Measurements from ENCODE around the gene GAA. TPM values are rescaled to one million over a fixed set of nuclear protein-coding genes. Genes with fewer than 3 reads are reported as not detected.

Gene GAA
- total RNA-seq, 1 donor from 2014 or later, result 15.2 TPM

- no peak overlapping the region for H3K9ac ChIP-seq
- DNase-seq (ENCODE audit: low spot score), result no peak
These were observed 11.2 kb downstream of the GAA start for GRCh38 chr17:80112471-80113032.

GRCh38 chr17:80113033-80113484 is 11.7 kb downstream of the GAA start:
- Histone ChIP-seq H3K9ac (no peak overlapping the region), H3K27ac (no peak overlapping the region), H3F3A (ENCODE audit: low read depth) (no peaks in the 10 kb centered on the region), H3K79me2 (ENCODE audit: low read depth) (no peaks in the 10 kb centered on the region), H2AFZ (replicated peaks) (no peak overlapping the region), H3K4me1 (peaks cover 10% of the 10 kb centered on the region), H3K9me3 (ENCODE audit: low read depth) (no peaks in the 10 kb centered on the region), H3K4me2 (no peak overlapping the region), H3K4me3 (no peak overlapping the region), H4K20me1 (ENCODE audit: low read depth) (no peaks in the 10 kb centered on the region), H3K36me3 (no peaks in the 10 kb centered on the region), H3K27me3 (no peaks in the 10 kb centered on the region)
- Mint-ChIP-seq H3K9me3 (peaks cover 11% of the 10 kb centered on the region), H3K27ac (no peak overlapping the region), H3K27me3 (ENCODE audit: insufficient read depth, low read depth) (no peaks in the 10 kb centered on the region), H3K4me1 (peaks cover 11% of the 10 kb centered on the region), H3K36me3 (peaks cover 20% of the 10 kb centered on the region), H3K4me3 (no peak overlapping the region)
- TF ChIP-seq EZH2phosphoT487 (IDR thresholded peaks at IDR 0.05), result no peak
- TF ChIP-seq EZH2 (IDR thresholded peaks at IDR 0.05), result no peak
- no peak for TF ChIP-seq CTCF (IDR thresholded peaks at IDR 0.05)
- DNase-seq (ENCODE audit: low spot score), result no peak

More at GRCh38 chr17:80112471-80113032, 11.2 kb downstream of the GAA start:
- Histone ChIP-seq H3K4me2 (no peak overlapping the region), H3K4me3 (no peak overlapping the region), H3K27me3 (no peaks in the 10 kb centered on the region), H2AFZ (replicated peaks) (no peak overlapping the region), H3K79me2 (ENCODE audit: low read depth) (no peaks in the 10 kb centered on the region), H3F3A (ENCODE audit: low read depth) (no peaks in the 10 kb centered on the region), H3K4me1 (peaks cover 10% of the 10 kb centered on the region), H3K27ac (no peak overlapping the region), H3K36me3 (no peaks in the 10 kb centered on the region), H4K20me1 (ENCODE audit: low read depth) (no peaks in the 10 kb centered on the region), H3K9me3 (ENCODE audit: low read depth) (no peaks in the 10 kb centered on the region)
- Mint-ChIP-seq H3K27me3 (ENCODE audit: insufficient read depth, low read depth) (no peaks in the 10 kb centered on the region), H3K27ac (no peak overlapping the region), H3K4me1 (peaks cover 11% of the 10 kb centered on the region), H3K36me3 (peaks cover 20% of the 10 kb centered on the region), H3K9me3 (peaks cover 11% of the 10 kb centered on the region), H3K4me3 (no peak overlapping the region)
- TF ChIP-seq EZH2phosphoT487 (IDR thresholded peaks at IDR 0.05), result no peak
- no peak for TF ChIP-seq CTCF (IDR thresholded peaks at IDR 0.05)
- no peak for TF ChIP-seq EZH2 (IDR thresholded peaks at IDR 0.05)

- no peak overlapping the region for H3K4me3 Mint-ChIP-seq
- no peaks in the 10 kb centered on the region for H3K36me3 ChIP-seq
- no peak overlapping the region for H3K27ac ChIP-seq
- H3K36me3 Mint-ChIP-seq, result peaks cover 20% of the 10 kb centered on the region
- peaks cover 14% of the 10 kb centered on the region for H3K4me1 Mint-ChIP-seq
- no peaks in the 10 kb centered on the region for H3F3A ChIP-seq (ENCODE audit: low read depth)
- H3K4me2 ChIP-seq, result no peak overlapping the region
- H3K9ac ChIP-seq, result no peak overlapping the region
- no peaks in the 10 kb centered on the region for H3K27me3 Mint-ChIP-seq (ENCODE audit: insufficient read depth, low read depth)
- no peaks in the 10 kb centered on the region for H4K20me1 ChIP-seq (ENCODE audit: low read depth)
- no peak overlapping the region for H3K27ac Mint-ChIP-seq
- H3K4me3 ChIP-seq, result no peak overlapping the region
- H3K4me1 ChIP-seq, result peaks cover 10% of the 10 kb centered on the region
- TF ChIP-seq CTCF (IDR thresholded peaks at IDR 0.05), result no peak
- no peak for TF ChIP-seq EZH2phosphoT487 (IDR thresholded peaks at IDR 0.05)
- no peaks in the 10 kb centered on the region for H3K79me2 ChIP-seq (ENCODE audit: low read depth)
- no peak for DNase-seq (ENCODE audit: low spot score)
- no peaks in the 10 kb centered on the region for H3K9me3 ChIP-seq (ENCODE audit: low read depth)
- peaks cover 11% of the 10 kb centered on the region for H3K9me3 Mint-ChIP-seq
- H3K27me3 ChIP-seq, result no peaks in the 10 kb centered on the region
- H2AFZ ChIP-seq (replicated peaks), result no peak overlapping the region
These were observed 13.4 kb downstream of the GAA start for GRCh38 chr17:80114758-80115157.
